H1 (cell line): Measurements from ENCODE around the gene ONECUT3. TPM values are rescaled to one million over a fixed set of nuclear protein-coding genes. Genes with fewer than 3 reads are reported as not detected.

ENCODE experiments used
- CBX5 ChIP-seq: fragments of 300-800, 300-1000 bp; sonication (generic); IDR thresholded peaks from 2 replicates; pipeline ENCODE4 v1.7.1; 2016; ENCODE audit warnings: antibody characterized with exemption, low read length, low read depth
- CBX8 ChIP-seq: fragments of 300-800, 300-1000 bp; sonication (generic); IDR thresholded peaks from 2 replicates; pipeline ENCODE4 v1.7.1; 2016; ENCODE audit warnings: low read depth, low read length, borderline replicate concordance
- CHD1 ChIP-seq: IDR thresholded peaks from 2 replicates; pipeline ENCODE4 v1.6.1; 2012; ENCODE audit warnings: low read depth, low read length, improper control_type of control experiment
- CHD2 ChIP-seq: IDR thresholded peaks from 2 replicates; pipeline ENCODE4 v1.6.1; 2012; ENCODE audit warnings: low read length, improper control_type of control experiment
- EZH2 ChIP-seq: fragments of 200-600 bp; sonication (generic); IDR thresholded peaks from 2 replicates; pipeline ENCODE4 v1.7.1; 2012; ENCODE audit warnings: low read depth, mild to moderate bottlenecking, moderate library complexity, low read length, inconsistent platforms; ENCODE audit not compliant: severe bottlenecking
- GABPA ChIP-seq: IDR thresholded peaks from 2 replicates; pipeline ENCODE4 v1.6.1; 2011; ENCODE audit warnings: mild to moderate bottlenecking, low read length, moderate library complexity, borderline replicate concordance; ENCODE audit not compliant: insufficient read depth
- GTF2F1 ChIP-seq: IDR thresholded peaks from 2 replicates; pipeline ENCODE4 v1.6.1; 2012; ENCODE audit warnings: low read depth, low read length, improper control_type of control experiment, borderline replicate concordance
- KDM4A ChIP-seq: IDR thresholded peaks from one replicate; pipeline ENCODE4 v1.7.1; 2012; ENCODE audit warnings: low read depth, mild to moderate bottlenecking, moderate library complexity, low read length, inconsistent platforms; ENCODE audit not compliant: severe bottlenecking
- NRF1 ChIP-seq: IDR thresholded peaks from 2 replicates; pipeline ENCODE4 v1.6.1; 2011; ENCODE audit warnings: mild to moderate bottlenecking, low read depth, low read length, improper control_type of control experiment
- RBBP5 ChIP-seq: IDR thresholded peaks from 2 replicates; pipeline ENCODE4 v1.7.1; 2012; ENCODE audit warnings: low read depth, mild to moderate bottlenecking, inconsistent platforms, low read length, moderate library complexity, borderline replicate concordance
- SP2 ChIP-seq: IDR thresholded peaks from 2 replicates; pipeline ENCODE4 v1.6.1; 2012; ENCODE audit warnings: mild to moderate bottlenecking, low read length, inconsistent platforms
- SP4 ChIP-seq: IDR thresholded peaks from 2 replicates; pipeline ENCODE4 v1.6.1; 2012; ENCODE audit warnings: low read length, inconsistent platforms
- YY1 ChIP-seq: IDR thresholded peaks from 2 replicates; pipeline ENCODE4 v1.6.1; 2011; ENCODE audit warnings: low read depth, mild to moderate bottlenecking, low read length
- polyA plus RNA-seq, 7 experiments: library from polyadenylated mRNA; depleted of rRNA in 3 of 7; stranded (reverse) in 5 of 7; unstranded in 2 of 7; fragments of >200 nt in 5 of 7; fragments of 200-250 nt in 2 of 7; gene quantifications; 1 replicate in 5 of 7; 2 replicates in 1 of 7; 4 replicates in 1 of 7; pipeline versions ENCODE4 v1.2.1 to v1.2.3, GENCODE V29; 2011 to 2013; ENCODE audit warnings: missing spikeins in 2 of 7, mixed read lengths in 2 of 7
- total RNA-seq: library from RNA; stranded (reverse); fragmentation: NEBNext Ultra II Directional; extraction: Animal tissue kit (Norgen Biotek cat#: 25700); gene quantifications from 2 replicates; pipeline ENCODE4 v1.2.1, GENCODE V29; 2021
- TF ChIP-seq, protein P1 (sequence below): IDR thresholded peaks from 2 replicates; pipeline ENCODE4 v1.6.1; 2011; ENCODE audit warnings: low read depth, mild to moderate bottlenecking, low read length; ENCODE audit not compliant: insufficient read depth

Gene ONECUT3
- total and polyA plus RNA-seq, 2 of the 8 experiments (the other 6 are each of a cell fraction or from before 2014, with no cell fraction given): not detected

DNA sequence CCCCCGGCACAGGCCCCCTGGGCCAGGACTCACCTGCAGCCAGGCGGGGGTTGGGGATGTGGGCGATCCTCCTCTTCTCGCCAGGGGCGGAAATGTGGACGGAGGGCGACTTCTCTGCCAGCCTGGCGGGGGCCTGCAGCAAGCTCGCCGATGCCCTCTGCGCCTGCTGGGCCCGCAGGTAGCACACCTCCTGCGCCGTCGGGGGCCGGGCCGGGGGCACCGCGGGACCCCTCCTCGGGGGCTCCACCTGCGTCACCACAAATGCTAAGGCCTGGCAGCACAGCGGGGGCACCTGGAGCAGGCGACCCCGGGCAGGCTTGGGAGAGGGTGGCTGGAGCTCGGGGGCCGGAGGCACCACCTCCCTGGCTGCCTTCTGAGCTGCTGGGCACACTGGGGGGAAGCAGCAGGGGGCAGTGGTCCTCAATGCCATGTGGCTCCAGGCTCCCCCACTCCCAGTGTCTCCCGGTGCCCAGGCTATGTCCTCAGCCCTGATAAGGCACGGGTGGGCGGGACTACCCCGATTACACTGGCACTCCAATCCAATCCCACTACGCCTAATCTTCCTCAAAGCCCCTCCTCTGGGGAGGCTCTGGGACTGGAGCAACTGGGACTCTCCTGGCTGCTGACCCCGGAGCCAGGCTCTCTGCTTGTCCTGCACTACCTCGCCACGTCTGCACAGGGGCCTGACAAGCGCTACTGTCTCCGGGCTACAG, 70.4 kb downstream of the ONECUT3 start (continued):
- TF ChIP-seq NRF1 (no peak), SP2 (no peak), KDM4A (no peak), EZH2 (no peak), RBBP5 (no peak), CHD1 (no peak), GABPA (no peak), GTF2F1 (no peak), CBX5 (no peak), SP4 (no peak), CHD2 (no peak), CBX8 (no peak), YY1 (no peak)
- TF ChIP-seq, protein P1, sequence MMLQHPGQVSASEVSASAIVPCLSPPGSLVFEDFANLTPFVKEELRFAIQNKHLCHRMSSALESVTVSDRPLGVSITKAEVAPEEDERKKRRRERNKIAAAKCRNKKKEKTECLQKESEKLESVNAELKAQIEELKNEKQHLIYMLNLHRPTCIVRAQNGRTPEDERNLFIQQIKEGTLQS: no peak
- TF ChIP-seq, all 59 proteins: peak for 0
